HUDEP-2 (cell line): ENCODE data around the gene CCDC183.
"Not testable (repeated sequence)": the region's sequence is repeated elsewhere in the genome, so short reads cannot be mapped to it uniquely, and the experiment has no call there.

ENCODE experiments used
- DNase-seq, 76 experiments: peaks; one replicate each; lab custom pipeline; 2025; ENCODE audit not compliant: unreplicated experiment in 76 of 76; lab: John Stamatoyannopoulos, UW

CCDC183 gene

DNA sequence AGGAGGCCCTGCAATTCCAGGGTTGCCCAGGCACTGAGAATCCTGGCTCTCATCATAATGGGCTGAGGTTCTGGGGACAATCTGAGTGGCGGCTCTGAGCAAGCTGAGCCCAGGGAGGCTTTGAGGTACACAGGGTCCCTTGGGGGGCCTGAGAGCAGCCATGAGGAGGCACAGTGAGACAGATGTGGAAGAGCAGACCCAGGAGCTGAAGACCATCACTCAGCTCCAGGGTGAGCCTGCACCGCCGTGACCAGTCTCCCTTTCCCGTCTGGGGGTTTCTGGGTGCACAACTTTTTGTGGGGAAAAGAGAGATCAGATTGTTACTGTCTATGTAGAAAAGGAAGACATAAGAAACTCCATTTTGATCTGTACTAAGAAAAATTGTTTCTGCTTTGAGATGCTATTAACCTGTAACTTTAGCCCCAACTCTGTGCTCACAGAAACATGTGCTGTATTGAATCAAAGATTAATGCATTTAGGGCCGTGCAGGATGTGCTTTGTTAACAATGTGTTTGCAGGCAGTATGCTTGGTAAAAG, at the start of gene CCDC183:
Gene CCDC183 (plus strand): TSS at position 101 of the 537 bp plus-strand sequence. CDS start 60 bp downstream, at position 161.
- DNase-seq: no peak

DNA sequence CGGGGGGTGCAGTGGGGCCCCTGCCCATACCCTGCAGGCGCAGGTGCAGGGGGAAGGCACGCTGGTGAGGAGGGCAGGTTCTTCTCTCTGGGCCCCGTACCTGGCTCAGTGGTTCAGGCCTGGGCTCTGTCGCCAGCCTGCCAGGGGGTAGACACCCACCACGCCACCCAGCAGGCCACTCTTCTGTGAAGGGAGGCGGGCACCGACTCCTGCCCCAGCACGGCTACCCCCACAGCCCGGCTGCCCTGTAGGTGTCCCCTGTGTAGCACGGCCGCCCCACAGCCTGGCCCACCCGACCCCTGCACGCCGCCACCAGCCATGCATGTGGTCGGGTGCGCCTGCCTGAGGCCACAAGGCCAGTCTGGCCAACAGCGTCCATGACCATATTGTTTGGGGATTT, 49.5 kb upstream of the CCDC183 start:
- DNase-seq: no peak

DNA sequence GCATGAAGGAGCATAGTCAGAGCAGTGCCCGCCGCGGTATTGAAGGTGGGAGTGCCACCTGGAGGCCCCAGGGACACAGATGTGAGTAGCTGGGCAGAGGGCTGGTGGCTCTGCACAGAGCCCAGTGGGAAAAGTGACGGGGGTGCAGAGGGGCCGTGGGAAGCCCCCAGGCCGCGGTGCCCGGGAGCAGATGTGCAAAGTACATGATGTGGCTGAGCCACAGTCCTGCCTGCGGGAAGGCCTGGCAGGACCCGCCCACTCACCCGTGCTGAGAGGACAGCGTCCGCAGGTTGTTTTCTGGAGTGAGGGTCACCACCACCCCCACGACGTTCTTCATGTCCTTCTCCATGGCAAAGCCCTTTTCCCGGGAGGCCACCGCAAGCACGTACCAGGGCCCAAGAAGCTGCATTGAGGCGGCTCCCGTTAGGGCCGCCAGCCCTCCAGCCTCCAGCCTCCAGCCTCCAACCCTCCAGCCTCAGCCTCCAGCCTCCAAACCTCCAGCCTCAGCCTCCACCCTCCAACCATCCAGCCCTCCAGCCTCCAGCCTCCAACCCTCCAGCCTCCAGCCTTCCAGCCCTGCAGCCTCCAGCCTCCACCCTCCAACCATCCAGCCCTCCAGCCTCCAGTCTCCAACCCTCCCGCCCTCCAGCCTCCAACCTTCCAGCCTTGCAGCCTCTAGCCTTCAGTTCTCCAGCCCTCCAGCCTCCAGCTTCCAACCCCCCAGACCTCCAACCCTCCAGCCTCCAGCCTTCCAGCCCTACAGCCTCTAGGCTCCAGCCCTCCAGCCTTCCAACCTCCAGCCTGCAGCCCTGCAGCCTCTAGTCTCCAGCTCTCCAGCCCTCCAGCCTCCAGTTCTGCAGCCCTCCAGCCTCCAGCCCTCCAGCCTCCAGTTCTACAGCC, 48.7 kb upstream of the CCDC183 start:
- no peak for DNase-seq

DNA sequence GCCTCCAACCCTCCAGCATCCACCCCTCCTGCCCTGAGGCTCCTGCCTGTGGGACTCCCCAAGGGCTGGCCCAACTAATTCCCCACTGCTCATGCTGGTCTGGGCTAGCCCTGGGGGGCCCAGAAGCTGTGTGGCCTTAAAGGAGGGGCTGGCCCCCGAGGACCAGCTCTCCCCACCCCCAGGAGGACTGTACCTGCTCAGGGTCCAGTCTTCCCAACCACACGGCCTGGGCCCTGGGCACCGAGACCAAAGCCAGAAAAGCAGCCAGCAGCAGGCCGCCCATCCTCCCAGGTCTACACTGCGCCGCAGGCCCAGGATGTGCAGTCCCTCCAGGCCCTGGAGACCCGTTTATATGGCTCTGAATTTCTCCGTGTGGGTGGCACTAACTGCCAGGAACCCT, 47.9 kb upstream of the CCDC183 start, which contains the start of gene LCN6:
Gene LCN6 (minus strand): TSS at position 325 of the 400 bp plus-strand sequence. CDS start 42 bp downstream, at position 283.
- no peak for DNase-seq

DNA sequence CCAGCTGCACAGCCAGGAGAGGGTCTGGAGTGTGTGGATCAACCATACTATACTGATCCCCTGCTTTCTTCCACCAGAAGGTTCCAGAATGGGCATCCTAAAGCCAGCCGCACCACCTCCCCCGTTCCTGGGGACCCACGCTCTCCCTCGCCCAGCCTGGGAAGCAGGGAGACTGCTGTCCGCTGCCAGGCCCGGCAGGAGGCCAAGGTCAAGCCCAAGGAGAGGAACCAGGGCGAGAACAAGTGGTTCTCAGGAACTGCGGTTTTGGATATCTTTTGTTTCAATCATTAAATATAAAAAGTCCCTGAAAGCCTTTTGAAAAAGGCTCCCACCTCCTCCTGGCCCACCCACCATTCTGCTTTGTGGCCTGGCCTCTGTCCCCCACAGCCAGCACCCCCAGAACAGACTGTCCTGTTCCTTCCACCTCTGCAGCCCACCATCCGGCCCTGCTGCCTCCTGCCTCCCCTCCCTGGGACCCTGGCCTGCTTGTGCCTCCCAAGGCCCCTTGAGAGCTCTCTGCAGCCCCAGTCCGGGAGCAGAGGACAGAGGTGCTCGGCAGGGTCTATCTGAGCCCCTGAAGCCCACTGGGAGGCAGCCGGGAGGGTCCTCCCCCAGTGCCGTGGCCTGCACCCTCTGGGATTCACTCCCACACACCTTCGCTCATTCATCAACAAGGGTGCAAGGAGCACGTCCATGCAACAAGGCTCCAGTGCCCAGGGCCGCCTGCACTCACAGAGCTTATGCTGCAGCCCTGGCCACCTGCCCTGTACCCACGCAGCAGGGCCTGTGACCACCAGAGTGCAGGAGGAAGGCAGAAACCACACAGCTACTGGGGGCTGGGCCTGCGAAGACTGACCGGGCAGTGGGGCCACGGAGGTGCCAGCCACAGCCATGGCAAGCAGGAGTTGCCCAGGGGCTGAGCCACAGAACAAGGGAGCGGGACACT, 47.2 kb upstream of the CCDC183 start:
- peak in 13 of 76 experiments; percentile 3 to 35 (median 20) for DNase-seq

DNA sequence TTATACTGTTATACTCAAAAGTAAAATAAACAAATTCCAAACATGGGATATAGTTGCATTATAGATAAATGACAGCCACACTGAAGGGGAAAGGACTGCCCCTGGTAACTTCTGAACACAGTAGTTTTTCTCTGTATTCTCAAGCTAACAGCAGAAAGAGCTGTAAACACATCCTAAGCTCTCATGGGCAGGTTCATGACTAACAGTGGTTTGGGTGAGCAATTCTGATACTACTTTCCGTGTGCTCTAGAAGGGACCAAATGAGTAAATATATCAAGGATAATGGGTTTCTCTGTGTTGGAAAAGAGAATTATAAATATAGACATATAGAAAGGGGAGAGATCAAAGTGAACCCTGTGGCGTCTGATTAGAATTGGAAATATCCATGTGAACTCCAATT, 45.6 kb upstream of the CCDC183 start:
- DNase-seq: no peak

DNA sequence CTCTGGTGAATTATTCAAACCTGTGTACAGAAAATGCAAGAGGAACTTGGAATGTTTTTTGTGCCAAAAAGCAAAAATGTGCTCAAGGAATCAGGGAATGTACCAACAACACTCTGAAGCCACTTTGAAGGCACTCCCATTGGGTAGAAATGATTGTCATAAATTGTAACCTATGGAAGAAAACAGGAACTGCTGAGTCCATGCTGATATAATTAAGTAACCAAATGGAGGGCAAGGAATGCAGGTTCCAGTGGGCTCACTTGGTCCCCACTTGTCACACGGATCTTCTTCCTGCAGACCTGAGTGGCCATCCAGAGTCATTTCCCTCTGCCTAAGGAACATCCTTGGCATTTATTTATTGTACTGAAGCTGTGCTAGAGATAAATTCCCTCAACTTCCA, 44.9 kb upstream of the CCDC183 start:
- no peak for DNase-seq

DNA sequence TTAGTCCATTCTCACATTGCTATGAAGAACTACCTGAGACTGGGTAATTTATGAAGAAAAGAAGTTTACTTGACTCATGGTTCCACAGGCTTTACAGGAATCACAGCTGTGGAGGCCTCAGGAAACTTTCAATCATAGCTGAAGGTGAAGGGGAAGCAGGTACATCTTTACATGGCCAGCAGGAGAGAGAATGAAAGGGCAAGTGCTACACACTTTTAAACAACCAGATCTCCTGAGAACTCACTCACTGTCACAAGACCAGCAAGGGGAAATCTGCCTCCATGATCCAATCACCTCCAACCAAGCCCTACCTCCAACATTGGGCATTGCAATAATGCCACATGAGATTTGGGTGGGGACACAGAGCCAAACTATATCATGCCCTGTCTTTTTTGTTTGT, 44.3 kb upstream of the CCDC183 start:
- no peak for DNase-seq

DNA sequence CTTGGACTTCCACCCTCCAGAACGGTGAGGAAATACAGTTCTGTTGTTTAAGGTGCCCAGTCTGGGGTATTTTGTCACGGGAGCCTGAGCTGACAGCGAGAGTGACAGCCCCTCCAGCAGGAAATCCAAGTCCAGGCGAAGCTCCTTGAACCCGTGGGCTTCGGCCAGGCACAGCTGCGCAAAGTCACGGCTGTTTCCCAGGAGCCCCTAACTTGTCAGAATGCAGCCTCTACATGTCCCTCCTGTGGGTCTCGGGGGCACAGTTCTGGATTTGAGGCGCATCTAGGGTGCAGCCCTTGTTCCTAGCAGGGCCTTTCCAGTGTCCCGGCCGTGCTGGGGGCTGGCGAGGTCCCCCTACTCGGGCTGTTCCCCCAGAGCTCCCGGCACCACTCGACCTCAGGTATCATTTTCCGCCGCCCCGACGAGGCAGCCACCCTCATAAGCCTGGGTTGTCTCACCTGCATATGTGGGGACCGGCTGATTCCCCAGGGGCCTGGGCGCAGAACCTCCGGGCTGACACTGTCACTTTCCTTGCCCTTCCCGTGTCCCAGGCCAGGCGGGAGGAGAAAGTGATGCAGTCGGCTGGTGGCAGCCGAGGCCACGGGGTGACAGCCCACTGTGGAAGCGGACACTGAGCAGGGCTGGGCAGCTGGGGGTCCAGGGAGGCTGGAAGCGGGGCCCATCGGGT, 42.6 kb upstream of the CCDC183 start:
- DNase-seq: no peak

DNA sequence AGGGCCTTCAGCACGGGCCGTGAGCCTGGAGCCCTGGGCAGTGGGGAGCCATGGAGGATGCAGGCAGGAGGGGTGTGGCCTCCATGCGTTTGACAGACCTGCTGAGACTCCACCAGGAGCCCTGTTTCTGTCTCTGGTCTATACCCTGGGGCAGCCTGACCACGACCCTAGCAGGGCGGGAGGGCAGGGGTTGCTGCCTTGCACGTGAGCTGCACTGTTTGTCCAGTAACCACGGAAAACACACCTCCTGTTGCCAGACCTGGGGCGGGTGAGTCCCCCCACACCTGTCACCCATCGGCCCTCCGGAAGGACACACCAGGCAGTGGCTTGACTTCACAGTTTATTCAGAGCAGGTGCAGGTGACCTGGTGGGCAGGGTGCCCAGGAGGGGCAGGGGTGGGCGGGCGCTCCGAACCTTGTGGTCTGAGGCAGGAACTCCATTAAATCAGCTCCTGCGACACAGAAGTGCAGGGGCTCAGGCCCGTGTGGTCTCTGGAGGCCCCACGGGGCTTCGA, 42.0 kb upstream of the CCDC183 start:
- DNase-seq: no peak

DNA sequence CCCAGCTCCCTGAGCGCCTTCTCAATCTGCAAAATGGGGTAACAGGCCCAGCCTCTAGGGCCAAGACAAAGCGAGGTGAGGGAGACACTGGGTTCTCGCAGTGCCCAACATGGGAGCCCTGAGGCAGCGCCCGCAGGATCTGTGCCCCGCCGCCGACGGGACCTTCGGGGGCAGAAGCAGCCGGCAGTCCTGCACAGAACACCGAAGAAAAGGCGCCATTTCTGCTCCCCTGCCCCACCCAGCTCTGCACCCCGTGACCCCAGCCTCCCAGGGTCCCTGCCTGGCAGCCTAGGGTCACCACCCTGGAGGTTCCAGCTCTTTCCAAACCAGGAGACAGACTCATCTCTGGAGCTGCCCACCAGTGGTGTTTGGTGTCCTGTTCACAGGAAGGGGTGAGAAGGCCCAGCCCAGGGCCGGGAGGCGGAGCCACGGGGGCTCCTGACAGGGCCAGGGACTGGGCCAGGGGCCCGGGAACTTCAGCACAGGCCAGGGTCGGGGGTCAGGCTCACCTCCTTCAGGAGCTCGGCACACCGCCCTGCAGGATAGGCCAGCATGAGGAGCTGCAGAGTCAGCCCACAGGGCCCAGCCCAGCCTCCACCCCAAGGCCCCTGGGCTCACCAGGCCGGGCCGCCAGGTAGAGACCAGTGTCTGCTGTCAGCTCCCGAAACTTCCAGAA, 41.4 kb upstream of the CCDC183 start:
- DNase-seq: no peak

DNA sequence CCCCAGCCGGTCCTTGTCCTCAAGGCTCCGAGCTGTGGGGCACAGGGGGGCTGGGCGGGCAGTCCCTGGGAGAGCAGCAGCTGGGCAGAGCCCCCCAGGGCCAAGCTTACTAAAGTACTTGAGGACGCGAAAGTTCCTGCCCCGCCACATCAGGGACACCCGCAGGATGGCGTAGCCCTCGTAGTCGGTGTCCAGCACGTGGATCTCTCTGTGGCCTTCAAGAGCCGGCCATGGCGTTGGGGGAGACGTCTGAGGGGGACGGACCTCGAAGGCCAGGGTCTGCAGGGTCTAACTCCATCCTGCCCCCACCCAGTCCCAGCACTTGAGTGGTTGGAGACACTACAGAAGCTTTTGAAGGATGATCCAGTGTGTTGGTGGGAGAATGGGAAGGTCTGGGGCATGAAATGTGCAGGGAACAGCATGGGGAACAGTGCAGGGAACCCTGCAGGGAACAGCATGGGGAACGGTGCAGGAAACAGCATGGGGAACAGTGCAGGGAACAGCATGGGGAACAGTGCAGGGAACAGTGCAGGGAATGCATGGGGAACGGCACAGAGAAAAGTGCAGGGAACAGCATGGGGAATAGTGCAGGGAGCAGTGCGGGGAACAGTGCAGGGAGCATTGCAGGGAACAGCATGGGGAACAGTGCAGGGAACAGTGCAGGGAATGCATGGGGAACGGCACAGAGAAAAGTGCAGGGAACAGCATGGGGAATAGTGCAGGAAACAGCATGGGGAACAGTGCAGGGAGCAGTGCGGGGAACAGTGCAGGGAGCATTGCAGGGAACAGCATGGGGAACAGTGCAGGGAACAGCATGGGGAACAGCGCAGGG, 40.6 kb upstream of the CCDC183 start:
- not testable (repeated sequence) for DNase-seq

DNA sequence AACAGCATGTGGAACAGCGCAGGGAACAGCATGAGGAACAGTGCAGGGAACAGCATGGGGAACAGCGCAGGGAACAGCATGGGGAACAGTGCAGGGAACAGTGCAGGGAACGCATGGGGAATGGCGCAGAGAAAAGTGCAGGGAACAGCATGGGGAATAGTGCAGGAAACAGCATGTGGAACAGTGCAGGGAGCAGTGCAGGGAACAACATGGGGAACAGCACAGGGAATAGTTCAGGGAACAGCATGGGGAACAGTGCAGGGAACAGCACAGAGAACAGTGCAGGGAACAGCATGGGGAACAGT, 40.1 kb upstream of the CCDC183 start:
- DNase-seq: no peak

DNA sequence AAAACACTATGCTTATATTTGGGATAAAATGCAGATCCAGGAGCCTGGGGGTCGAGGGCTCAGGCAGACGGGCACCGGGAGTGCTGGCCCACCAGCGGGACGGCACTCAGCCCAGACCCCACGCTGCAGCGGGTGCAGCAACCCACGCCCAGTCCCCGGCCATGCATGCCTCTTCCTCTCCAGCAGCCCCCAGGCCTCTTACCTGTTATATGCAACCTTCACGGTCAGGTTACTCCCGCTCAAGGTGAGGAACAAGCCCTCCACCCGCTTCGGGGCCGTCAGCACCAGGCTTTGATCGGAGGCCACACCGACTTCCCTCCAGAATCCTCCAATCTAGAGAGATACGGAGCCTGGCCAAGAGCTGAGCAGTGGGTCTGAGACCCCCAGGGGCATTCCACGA, 39.3 kb upstream of the CCDC183 start:
- DNase-seq: no peak

DNA sequence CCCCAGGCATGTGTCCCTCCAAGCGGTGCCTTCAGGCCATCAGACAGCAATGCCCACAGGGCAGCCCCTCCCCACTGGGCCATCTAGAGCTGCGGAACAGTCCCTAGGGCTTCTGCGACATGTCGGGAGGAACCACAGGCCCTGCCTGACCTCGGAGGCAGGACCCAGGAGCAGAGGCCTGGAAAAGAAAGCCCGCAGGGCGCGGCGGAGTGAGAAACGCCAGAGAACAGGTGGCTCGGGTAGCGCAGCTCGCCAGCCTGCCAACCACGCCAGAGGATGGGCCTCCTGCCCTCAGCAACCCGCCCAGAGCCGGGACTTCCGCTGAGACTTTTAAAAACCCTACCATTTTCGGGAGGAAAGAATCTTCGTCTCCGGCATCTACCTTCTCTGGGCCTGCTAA, 38.8 kb upstream of the CCDC183 start:
- DNase-seq: no peak

DNA sequence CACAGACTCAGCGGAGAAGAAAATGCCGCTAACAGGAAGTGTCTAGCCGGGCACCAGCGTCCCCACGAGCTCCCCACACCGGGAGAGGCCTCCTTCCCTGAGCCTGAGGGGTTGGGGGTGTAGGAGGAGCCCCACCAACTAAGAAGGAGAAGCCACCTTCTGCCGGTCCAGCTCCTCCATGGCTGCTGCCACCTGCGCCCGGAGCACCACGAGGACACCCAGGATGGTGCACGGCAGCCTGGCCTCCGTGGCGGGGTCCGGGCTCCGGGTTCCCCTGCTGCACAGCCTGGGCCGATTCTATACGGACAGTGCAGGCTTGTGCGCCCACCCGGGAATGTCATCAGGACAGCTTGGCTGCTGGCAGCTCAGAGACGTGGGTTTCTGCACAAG, 38.4 kb upstream of the CCDC183 start:
- no peak for DNase-seq

DNA sequence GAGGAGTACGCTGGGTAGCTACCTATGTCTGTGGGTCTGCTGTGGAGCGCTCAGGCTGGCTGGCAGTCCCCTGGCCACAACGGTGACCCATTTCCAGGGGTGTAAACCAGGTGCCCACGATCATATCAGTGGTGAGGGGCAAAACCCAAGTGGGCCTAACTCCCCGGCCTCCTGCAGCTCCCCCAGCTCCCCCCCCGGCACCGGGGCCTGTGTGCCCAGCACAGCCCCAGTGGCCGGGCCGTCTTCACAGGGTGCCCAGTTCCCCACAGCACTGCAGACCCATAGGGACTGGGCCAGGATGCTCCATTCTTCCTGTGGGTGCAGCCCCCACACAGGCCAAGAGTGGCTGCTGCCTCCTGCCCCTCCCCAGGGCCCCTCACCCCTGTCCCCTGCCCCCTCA, 37.1 kb upstream of the CCDC183 start:
- no peak for DNase-seq

DNA sequence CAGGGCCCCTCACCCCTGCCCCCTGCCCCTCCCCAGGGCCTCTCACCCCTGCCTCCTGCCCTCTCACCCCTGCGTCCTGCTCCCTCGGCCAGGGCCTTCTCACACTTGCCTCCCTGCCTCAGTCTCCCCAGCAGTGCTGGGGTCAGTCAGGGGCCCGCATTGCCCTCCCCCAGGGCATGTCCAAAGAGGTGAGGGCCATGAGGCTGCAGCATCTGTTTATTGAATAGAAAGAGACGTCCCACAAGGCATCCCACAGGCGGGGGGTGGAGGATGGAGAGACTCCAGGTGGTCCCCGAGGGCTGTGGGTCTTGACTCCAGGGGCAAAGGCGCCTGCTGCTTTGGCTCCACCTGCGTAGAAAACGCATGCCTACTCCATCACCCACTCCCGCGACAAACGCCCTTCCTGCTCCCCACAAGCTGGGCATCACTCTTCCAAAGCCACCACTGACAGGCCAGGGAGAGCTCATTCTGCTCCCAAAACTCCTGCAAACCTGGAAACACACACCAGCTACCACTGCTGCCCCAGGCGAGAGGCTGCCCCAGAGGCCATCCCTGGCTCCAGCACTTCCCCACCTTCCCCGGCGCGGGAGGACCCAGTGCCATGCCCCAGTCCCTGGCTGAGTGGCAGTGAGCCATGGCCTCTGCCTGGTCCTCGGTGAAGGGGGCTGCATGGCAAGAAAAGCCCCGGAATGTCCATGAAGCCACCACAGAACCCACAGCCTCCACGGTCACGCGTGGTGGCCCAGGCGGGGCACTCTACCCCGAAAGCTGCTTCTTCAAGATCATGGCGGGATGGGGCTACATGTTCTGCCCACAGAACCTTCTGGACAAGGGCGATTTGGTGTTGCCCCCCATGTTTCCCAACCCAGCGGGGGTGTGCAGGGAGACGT, 36.5 kb upstream of the CCDC183 start:
- no peak for DNase-seq
